HG03103 (cell line): ENCODE measurements around the gene SORBS2.
A peak's percentile ranks its signal among the peaks of the same experiment; 100 is the strongest.

Source experiments
- ATAC-seq: cut with Tn5 transposase; IDR thresholded peaks from one replicate; pipeline ENCODE4 v1.9.1; 2021; ENCODE audit warnings: low read depth; ENCODE audit not compliant: unreplicated experiment

Gene SORBS2

DNA sequence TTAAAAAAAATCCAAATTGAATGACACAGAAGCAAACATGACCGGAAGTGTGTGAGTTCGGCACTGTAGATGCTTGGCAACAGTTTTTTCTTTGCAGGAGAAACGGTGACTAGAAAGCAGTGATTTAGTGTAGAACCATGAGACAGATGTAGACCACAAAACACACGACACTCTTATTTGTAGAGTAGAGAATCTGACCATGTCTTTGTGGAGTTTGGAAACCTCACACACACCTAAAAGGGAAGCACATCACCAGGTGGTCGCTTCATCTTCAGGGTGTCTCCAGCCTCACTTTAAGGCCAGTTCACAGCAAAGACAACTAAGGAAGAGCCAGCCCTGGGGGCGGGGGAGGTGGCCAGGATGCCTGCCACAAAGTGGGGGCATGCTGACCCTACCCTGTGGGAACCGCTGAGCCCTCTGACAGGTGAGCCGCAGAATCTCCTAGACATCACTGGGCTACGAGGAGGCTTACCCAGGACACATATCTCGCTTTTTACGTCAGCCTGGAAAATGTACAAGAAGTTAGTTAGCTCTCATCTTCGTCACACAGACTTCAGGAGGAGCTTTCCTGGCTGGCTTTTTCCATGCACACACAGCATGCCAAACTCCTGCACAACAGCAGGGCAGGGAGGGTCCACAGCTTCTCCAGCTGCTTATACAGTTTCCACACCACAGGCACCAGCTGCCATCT lies 212.3 kb downstream of the SORBS2 start:
- no peak for ATAC-seq

GRCh38 chr4:185598846-185599552 lies 213.0 kb downstream of the SORBS2 start:
- no peak for ATAC-seq

GRCh38 chr4:185597532-185598188 lies 214.3 kb downstream of the SORBS2 start:
- ATAC-seq: no peak

GRCh38 chr4:185592845-185593488 lies 219.0 kb downstream of the SORBS2 start:
- ATAC-seq: no peak

DNA sequence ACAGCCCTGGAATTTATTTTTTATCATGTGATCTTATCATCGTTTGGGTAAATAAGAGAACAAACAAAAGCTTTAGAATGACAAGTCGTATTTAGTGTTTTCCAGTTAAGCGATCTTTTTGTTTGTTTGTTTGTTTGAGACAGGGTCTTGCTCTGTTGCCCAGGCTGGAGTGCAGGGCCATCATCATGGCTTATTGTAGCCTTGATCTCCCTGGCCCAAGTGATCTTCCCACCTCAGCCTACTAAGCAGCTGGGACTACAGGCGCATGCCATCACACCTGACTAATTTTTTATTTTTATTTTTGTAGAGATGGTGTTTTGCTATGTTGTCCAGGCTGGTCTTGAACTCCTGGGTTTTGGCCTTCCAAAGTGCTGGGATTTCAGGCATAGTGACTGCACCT lies 219.6 kb downstream of the SORBS2 start:
- ATAC-seq: no peak

DNA sequence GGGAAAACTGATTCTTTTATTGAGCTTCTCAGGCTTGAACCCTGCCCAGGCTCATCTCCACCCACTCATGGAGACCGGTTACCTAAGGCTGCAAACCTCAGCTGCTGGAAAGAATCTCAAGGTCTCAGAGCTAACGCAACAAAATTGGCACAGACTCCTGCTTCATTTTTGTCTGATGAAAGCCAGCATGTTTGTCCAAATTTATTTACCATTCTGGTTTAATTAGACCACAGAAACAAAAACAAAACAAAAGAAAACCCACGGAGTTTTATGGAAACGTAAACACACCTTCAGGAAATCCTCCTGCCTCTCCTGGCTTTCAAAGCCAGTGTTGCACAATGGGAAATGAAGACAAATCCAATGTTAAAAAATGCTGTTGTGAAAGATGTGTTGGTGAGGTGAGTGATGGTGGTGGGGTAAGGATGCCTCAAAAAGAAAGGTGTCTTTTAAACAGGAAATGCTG lies 220.3 kb downstream of the SORBS2 start:
- ATAC-seq: no peak

- ATAC-seq: no peak
These were observed 221.0 kb downstream of the SORBS2 start for GRCh38 chr4:185590982-185591381.

DNA sequence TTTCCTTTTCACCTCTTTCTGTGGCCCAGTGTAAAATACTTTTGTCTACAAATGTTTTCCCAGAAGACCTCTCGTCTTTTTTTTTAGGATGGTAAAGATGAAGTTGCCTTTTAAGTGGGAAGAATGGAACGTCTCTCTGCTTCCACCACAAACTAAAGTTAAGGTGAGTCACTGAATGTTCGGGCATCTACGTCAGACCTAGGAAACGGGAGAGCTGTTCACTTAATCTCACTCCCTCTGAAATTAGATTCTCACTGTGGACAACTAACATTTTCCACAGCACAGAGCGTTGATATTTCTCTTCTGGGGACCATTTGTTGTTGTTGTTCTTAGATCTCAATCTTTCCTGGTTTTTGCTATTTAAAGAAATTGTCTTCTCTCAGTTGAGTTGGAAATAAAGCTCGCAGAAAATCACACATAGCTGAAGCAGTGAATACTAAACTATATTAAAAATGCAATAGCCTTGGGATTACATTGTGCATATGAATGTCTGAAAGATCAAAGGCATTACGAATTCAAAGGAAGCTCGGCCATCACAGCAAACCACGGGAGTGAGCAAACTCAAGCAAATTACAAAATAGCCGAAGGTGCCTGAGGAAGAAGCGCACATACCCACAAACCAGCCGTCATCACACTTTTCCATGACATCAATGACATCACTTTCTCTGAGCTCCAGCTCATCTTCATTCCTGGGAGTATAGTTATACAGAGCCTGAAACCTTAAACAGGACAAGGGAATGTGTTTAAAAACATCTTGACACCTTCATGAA lies 222.7 kb downstream of the SORBS2 start:
- ATAC-seq: no peak

GRCh38 chr4:185587427-185588161 lies 224.4 kb downstream of the SORBS2 start:
- ATAC-seq: peak; percentile 97

- ATAC-seq: no peak
These were observed 225.0 kb downstream of the SORBS2 start for GRCh38 chr4:185587030-185587426.

DNA sequence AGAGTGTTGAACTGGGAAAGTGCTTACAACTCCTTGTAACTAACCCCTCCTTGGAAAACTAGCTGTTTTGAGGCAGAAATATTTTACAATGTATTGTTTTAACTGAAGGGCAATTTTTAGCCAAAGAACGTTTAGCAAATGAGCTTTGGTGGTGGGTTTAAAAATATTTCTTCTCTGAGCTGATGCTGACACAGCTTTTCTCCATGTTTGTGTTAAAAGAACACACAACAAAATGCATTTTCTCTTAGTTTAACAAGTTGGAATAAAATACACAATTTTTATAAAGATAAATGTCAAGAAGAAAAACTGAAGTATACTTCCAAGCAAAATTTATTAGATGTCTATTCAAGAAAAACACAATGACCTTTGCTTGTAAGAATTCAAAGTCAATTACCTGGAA lies 226.8 kb downstream of the SORBS2 start:
- ATAC-seq: no peak

DNA sequence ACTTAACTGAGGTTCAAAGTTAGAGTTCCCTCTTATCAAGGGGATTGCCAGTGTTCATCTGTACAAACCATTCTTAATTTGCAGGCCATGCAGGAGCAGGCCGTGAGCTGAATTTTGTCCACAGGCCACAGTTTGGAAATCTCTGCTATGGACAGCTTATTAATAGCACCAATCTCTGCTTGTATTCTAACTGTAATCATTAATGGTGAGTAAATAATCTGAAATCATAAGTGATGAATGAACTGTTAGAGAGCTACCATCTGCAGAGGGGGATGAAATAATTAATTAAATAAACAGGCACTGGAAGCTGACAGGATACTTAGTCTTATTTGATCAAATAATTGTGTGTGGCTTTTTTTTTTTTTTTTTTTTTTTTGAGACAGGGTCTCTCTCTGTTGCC lies 228.2 kb downstream of the SORBS2 start:
- no peak for ATAC-seq

DNA sequence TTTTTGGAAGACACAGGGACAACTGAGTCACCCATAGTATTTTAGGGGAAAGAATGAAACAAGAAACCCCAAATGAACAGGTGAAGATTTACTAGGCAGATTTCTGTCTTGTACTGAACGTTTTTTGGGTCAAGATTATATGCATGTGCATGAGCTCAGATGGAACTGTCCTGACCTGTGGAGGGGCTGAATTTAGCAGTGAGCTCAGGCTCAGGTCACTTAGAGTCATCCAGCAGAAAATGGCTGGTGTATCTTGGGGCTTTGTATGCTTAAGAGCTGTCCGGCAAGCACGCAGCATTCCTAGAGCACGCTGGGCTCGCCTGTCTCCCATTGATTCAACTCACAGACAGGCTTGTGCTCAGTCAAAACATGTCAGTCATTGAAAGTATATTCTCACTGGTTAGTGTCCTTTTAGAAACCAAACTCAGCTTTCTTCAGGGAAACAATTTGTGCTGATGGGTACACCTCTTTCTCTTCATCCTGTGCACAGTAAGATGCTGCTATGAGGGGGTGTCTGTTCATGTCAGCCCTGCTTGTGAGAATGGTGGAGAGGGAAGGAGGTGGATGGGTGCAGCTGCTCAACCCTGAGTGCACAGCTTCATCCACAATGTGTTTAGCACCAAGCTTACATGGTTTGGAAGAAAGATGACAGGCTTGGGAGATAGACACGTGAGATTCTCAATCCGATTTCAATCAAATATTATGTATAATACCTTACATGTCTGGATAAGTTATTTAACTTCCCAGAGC lies 229.2 kb downstream of the SORBS2 start:
- ATAC-seq: no peak

GRCh38 chr4:185580699-185581098 lies 231.3 kb downstream of the SORBS2 start:
- no peak for ATAC-seq

DNA sequence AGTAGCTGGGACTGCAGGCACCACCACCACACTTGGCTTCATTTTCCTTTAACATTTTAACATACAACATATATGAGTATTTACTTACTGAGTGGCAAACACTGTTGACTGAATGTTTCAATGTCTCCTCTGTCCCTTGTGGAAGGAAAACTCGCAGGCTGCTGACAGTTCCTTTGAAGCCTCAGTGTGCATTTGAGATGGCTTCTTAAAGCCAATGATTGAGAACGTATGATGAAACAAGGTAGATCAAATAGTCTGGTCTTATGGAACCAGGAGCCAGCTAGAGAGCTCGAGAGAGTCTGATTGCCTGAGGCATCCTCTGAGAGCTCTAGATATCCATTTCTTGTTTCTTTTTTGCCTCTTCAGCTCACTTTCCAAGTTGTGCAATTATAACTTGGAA lies 233.7 kb downstream of the SORBS2 start:
- ATAC-seq: no peak

DNA sequence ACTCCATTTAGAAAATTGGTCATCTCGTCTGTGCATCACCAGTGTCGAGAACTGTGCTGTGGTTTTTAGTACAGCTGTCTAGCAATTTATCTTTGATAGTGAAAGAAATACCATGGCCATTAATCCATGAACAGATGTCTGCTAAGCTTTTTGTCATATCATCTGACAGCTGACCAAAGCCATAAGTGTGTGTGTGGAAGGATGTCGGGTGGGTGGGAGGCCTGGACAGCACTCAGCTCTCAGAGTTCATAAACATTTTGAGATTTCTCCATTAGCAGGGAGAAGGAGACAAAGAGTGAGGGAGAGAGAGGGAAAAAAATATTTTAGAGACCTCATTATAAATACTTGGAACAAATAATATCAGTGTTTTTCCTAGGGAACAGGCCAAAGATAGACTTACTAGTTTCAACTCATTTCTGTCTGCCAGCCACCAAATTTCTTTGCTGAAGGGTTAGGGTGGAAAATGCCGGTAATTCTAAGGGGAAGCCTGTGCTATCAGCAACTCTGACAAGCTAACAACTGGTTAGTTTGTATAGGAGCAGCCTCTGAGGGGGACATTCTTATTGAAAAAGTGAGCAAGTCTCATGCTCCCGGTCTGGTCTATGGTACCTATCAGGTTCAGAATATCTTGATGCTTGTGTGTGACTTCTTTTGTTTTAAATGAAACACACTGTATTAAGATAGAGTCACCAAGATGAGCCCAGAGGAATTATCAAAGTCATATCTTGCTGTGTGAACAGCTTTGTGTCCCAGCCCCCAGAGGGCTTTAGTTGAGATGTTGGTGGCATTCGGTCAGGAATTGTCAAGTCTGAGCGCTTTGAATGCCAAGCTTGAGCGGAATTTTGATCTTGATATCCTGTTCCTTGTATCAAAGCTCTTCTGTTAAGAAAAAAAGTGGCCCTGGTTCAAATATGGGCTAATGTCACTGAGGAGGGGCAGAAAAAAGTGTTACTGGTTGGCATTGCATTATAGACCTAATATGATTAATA lies 234.7 kb downstream of the SORBS2 start:
- ATAC-seq: no peak

GRCh38 chr4:185576314-185576961 lies 235.6 kb downstream of the SORBS2 start:
- ATAC-seq: no peak
